GM12891 (cell line): Measurements from ENCODE around the gene CCDC160.

Experiments
- DNase-seq: peaks from one replicate; pipeline ENCODE4 v3.0.0; 2011; ENCODE audit warnings: low spot score; ENCODE audit not compliant: insufficient read length
- FAIRE-seq: peaks from 2 replicates; lab custom pipeline; 2011; peaks lifted over from hg19 to GRCh38; lab: Jason Lieb, UNC
- PAX5 ChIP-seq: IDR thresholded peaks from 2 replicates; pipeline ENCODE4 v1.6.1; 2011; ENCODE audit warnings: low read length, moderate library complexity, mild to moderate bottlenecking; ENCODE audit not compliant: insufficient read depth, severe bottlenecking
- POLR2A ChIP-seq: IDR thresholded peaks from 2 replicates; pipeline ENCODE4 v1.6.1; 2011; ENCODE audit warnings: low read depth, low read length, control low read depth
- POLR2AphosphoS5 ChIP-seq: IDR thresholded peaks from 2 replicates; pipeline ENCODE4 v1.6.1; 2011; ENCODE audit warnings: low read depth, low read length, control low read depth
- POU2F2 ChIP-seq: IDR thresholded peaks from 2 replicates; pipeline ENCODE4 v1.6.1; 2011; ENCODE audit warnings: low read depth, mild to moderate bottlenecking, control low read depth, low read length, moderate library complexity
- SPI1 ChIP-seq: IDR thresholded peaks from 2 replicates; pipeline ENCODE4 v1.6.1; 2011; ENCODE audit warnings: low read depth, low read length, control low read depth
- TAF1 ChIP-seq: IDR thresholded peaks from 2 replicates; pipeline ENCODE4 v1.6.1; 2011; ENCODE audit warnings: low read depth, low read length, control low read depth

Gene CCDC160

GRCh38 chrX:134287346-134287745 lies 50.4 kb downstream of the CCDC160 start:
- no peak for FAIRE-seq

DNA sequence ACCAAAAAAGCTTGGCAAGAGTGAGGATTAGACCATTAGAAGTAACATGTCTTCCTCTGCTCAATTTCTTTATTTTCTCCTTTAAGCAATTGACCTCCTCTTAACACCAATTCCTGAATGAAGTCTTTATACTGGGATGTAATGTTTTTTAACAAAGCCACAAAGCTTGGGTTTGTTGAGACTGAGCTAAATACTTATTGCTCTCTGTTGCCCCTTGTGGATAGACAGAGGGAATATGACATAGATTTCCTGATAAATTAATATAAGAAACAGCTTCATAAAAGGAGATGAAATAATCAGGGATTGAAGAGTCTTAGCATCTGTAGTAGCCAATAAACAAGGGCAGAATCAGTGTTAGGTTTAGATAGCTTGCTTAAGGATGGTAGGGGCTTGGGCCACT lies 57.6 kb downstream of the CCDC160 start:
- no peak for FAIRE-seq
- no peak for DNase-seq
- TF ChIP-seq SPI1 (no peak), POLR2A (no peak), TAF1 (no peak), POU2F2 (no peak), POLR2AphosphoS5 (no peak), PAX5 (no peak)

More at GRCh38 chrX:134287346-134287745, 50.4 kb downstream of the CCDC160 start:
- DNase-seq = no peak
- TF ChIP-seq TAF1 = no peak
- no peak for TF ChIP-seq PAX5
- TF ChIP-seq POLR2AphosphoS5 = no peak
- TF ChIP-seq POU2F2 = no peak
- no peak for TF ChIP-seq POLR2A
- TF ChIP-seq SPI1 = no peak
